ENCODE data around the gene MYO15A.

Gene MYO15A, protein sequence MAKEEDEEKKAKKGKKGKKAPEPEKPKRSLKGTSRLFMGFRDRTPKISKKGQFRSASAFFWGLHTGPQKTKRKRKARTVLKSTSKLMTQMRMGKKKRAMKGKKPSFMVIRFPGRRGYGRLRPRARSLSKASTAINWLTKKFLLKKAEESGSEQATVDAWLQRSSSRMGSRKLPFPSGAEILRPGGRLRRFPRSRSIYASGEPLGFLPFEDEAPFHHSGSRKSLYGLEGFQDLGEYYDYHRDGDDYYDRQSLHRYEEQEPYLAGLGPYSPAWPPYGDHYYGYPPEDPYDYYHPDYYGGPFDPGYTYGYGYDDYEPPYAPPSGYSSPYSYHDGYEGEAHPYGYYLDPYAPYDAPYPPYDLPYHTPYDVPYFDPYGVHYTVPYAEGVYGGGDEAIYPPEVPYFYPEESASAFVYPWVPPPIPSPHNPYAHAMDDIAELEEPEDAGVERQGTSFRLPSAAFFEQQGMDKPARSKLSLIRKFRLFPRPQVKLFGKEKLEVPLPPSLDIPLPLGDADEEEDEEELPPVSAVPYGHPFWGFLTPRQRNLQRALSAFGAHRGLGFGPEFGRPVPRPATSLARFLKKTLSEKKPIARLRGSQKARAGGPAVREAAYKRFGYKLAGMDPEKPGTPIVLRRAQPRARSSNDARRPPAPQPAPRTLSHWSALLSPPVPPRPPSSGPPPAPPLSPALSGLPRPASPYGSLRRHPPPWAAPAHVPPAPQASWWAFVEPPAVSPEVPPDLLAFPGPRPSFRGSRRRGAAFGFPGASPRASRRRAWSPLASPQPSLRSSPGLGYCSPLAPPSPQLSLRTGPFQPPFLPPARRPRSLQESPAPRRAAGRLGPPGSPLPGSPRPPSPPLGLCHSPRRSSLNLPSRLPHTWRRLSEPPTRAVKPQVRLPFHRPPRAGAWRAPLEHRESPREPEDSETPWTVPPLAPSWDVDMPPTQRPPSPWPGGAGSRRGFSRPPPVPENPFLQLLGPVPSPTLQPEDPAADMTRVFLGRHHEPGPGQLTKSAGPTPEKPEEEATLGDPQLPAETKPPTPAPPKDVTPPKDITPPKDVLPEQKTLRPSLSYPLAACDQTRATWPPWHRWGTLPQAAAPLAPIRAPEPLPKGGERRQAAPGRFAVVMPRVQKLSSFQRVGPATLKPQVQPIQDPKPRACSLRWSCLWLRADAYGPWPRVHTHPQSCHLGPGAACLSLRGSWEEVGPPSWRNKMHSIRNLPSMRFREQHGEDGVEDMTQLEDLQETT (N-terminal part only)

DNA sequence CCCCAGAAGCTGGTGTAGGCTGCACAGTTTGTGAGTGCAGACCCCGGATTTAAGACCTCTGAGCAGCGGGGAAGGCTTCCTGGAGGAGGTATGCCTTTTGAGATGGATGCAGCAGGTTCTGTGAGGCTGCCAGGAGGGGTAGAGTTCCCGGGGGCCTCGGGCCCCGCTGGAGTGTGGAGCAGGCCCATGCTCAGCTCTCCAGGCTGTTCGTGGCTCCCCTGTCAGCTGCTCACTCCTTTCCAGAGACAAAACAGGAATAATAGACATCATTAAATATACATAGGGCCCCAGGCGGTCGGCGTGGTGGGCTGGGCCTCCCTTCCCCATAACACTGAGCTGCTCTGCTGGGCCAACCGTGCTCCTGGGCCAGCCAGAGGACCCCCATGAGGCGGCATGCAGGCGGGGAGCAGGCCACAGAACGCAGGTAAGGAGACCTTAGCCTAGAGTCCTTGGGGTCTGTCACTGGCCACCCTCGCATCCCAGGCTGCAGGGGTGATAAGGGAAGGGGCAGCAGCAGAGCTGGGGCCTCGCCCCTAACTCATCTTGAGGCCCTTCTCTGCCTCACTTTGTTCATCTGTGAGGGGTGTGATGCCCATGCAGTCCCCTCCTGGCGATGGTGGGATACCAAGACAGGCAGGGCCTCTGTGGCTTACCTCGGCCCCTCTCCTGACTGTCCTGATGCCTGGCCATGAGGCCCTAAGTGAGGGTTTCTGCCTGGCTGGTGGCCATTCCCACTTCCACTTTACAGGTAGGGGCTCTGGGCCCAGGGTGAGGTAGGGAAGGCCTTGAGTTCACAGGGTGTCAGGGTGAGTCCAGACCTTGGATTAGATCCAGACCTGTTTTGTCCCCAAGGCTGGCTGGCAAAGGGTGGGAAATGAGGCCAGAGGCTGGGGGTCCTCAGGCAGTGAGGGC lies at the start of gene MYO15A:
Gene MYO15A, plus strand, starts transcription at position 356 of the 912 bp plus-strand sequence. CDS start 10,045 bp downstream, outside the sequence.
- no peak for DNase-seq

DNA sequence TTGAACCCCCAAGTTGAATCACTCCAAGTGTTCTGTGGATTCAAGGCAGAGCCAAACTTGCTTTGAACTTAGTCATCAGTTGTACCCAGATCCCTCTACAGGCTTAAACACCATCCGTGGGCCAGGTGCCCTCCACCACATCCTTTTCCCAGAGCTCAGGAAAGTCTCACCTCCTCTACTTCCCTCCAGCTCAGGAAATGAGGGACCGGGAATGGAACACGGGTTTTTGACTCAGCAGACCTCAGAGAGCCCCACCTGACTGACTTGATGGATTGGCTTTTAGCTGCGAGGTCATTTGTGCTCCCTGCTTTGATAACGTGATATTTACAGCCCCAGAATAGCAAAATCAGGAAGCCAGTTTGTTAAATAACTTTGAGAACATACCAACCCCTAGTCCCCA lies 49.3 kb upstream of the MYO15A start:
- no peak for DNase-seq

DNA sequence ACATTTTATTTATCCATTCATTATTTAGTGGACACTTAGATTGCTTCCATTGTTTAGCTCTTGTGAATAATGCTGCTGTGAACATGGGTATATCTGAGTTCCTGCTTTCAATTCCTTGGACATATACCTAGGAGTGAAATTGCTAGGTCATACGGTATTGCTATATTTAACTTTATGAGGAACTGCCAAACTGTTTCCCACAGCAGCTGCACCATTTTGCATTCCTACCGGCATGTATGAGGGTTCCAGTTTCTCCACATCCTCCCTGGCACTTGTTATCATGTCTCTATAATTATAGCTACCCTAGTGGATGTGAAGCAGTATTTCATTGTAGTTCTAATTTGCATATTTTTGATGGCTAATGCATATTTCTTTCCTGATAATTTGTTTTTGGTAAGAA lies 44.5 kb upstream of the MYO15A start:
- no peak for DNase-seq

DNA sequence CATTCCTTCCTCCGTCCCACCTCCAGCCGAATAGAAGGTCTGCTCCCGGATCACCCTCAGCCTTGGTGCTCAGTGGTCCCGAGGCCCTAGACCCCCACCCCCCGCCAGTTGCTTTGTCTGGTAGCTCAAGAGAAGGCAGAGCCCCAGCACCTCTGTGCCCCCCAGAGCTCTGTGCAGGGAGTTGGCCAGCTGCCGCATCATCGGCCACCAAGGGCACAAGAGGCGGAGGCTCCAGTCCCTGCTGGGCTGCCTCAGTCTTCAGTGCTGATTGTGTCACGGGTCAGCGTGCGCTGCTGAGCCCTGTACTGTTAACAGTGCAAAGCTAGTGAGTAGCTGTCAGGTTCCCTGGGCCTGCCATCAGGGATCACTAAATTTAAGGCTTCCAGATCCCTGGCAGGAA lies 43.0 kb upstream of the MYO15A start:
- DNase-seq, result no peak

DNA sequence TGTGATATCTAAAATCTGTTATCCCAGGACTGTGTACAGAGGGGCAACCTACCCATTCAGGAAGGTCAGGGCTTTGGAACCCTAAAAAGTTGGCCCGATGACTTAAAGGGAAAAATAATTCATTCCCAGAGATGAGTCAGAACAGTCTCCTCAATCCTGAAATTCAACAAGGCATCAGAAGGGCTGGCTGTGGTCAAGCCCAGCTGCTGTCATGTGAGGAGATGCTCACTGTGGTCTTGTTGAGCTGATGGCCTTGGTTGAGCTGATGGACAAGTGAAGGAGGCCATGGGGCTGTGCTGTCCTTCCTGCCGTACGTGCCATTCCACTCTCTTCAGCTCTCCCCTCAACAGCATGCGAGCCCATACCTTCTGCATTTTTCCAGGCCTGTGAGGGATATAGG lies 41.7 kb upstream of the MYO15A start:
- DNase-seq, result no peak

DNA sequence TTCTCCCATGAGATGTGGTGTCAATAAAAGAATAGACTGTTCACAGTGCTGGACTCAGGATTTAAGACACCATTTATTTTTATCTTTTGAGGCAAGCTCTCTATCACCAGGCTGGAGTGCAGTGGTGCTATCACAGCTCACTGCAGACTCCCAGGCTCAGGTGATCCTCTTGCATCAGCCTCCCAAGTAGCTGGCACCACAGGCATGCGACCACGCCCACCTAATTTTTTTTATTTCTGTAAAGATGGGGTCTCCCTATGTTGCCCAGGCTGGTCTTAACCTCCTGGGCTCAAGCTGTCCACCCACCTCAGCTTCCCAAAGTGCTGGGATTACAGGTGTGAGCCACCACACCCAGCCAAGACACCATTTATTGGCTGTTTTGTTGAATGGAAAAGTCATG lies 39.5 kb upstream of the MYO15A start:
- DNase-seq, result no peak

DNA sequence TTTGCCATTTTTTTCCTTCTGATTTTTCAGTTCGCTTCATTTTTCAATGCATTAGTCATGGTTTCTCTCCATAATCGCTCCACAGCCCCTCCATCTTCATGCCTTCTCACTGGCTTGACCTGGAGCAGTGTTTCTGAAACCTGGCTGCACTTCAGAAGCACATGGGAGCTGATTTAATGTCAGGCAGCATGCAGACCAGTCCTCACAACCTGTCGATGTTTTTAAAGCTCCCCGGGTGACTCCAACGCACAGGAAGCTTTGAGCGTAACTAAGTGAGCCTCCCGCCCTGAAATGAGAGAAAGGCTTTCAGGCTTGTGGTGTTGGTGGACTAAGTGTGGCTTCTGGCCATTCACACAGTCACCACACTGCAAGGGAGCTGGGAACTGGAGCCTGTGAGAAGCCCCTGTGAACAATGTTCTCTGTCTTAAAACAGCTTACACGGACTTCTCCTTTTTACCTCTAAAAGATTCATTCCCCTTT lies 37.7 kb upstream of the MYO15A start:
- peak; percentile 50 for DNase-seq

DNA sequence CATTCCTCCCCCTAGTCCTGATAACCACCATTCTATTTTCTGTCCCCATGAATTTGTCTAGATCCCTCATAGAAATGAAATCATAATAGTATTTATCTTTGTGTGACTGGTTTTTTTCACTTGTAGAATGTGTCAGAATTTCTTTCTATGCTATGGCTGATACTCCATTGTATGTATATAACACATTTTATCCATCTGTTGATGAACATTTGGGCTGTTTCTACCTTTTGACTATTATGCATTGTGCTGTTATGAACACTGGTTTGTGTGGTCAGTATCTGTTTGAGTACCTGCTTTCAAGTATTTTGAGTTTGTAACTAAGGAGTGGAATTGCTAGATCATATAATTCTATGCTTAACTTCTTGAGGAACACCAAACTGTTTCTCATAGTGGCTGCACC lies 36.8 kb upstream of the MYO15A start:
- DNase-seq, result no peak

DNA sequence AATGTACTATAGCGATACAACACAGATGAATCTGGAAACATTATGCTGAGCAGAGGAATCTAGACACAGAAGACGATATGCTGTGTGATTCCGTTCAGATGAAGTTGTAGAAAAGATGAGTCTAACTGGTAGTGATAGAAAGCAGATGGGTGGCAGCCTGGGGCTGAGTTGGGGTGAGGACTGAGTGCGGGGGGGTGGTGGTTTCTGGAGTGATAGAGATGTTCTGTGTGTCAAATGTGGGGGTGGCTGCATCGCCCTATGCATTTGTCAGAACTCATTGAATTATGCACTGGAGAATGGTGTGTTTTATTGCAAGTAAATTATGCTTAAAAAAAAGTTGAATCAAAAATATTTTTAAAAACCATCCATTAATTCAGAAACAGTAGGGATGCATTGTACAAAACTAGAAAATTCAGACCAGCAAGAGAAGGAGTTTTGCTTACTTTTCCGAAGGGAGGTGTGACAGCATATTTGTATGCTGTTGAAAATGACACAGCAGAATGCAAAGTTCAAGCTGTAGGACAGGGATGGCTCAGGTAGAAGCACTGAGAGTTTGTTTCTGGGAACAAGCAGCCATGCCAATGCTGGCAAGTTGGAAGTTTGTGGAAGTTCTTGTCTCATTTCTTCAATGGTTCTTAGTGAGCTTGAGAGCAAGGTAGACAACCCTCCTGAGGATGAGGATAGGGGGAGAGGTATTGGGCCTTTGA lies 33.8 kb upstream of the MYO15A start:
- DNase-seq, result peak; percentile 12

DNA sequence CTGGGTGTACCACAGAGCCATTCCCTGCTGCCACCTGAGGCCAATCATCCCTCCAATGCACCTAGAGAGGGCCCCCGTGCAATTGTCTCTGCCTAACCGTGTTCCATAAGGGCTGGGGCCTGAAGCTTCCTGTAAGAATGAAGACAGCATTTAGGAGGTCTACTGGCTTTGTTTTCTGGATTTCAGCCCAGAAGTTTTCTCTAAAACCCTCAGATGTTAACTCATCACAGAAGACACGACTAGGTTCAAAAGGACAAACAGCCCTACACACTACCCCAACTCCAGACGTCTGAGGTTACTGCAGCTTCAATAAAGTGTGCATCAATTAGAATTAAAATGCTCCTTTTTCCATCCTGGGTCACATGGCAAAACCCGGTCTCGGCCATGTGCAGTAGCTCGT lies 31.6 kb upstream of the MYO15A start:
- DNase-seq, result peak; percentile 56

DNA sequence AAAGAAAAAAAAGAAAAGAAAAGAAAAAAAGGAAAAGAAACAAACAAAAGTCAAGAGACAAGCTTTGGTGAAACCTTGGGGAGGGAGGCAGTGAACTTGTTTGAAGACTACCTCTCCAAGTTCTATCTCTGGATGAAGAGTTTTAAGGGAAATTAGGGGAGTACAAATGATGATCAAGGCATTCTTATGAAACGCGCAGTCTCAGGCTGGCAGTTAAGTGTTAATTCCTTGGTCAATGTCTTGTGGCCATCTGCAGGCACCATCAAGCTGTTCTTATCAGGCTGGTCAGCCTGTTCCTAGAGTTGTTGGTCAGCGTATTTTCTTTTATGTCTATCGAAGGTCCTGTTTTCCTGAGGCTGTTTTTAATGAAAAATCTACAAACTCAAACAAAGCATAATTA lies 29.0 kb upstream of the MYO15A start:
- no peak for DNase-seq

DNA sequence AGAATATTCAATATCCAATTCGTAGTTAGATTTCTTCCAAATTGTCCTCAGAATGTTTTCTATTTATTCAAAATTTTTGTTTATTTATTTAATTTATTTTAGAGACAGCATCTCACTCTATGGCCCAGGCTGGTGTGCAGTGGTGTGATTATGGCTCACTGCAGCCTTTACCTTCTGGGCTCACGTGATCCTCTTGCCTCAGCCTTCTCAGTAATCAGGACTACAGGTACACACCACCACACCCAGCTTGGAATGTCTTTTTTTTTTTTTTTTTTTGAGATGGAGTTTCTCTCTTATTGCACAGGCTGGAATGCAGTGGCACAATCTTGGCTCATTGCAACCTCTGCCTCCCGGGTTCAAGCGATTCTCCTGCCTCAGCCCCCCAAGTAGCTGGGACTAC lies 24.3 kb upstream of the MYO15A start:
- DNase-seq, result no peak

DNA sequence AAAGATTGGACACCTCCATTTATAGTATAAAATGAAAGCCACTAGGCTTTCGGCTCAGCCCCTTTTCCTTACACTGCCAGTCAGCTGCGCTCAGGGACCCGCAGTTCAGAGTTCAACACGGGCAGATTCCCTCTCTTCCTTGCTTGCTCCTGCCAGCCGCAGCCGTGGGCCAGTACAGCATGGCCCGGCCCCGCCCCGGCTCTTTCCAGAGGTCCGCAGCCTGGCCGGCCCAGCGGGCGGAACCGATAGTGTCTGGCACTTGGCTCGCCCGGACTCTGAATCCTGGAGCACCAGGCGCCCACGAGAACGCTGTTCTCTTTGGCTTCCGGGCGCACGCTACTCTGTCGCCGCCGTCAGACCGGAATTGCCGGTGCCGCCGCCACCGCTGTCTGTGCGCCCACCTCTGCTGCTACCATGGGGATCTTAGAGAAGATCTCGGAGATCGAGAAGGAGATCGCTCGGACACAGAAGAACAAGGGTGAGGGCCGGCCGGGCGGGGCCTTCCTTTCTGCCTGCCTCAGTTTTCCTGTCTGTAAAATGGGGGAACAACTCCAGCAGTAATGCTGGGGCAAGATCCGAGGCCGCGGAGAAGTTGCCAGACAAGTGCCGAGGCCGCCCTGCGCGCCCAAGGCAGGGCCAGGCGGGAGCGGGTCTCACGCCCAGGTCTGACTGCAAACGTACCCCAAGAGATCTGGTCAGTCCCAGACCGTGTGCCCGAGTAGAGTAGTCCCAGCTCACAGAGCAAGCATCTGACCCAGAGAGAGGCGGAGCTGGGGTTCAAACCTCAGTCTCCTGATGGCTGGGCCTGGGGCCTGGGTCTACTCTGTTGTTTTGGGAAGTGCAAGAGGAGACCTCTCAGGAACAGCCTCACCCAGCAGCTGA lies 20.7 kb upstream of the MYO15A start, which contains the start of gene DRG2:
Gene DRG2, plus strand, starts transcription at position 339 of the 882 bp plus-strand sequence. Its CDS starts 76 bp downstream, at position 415.
- DNase-seq, result peak; percentile 87

DNA sequence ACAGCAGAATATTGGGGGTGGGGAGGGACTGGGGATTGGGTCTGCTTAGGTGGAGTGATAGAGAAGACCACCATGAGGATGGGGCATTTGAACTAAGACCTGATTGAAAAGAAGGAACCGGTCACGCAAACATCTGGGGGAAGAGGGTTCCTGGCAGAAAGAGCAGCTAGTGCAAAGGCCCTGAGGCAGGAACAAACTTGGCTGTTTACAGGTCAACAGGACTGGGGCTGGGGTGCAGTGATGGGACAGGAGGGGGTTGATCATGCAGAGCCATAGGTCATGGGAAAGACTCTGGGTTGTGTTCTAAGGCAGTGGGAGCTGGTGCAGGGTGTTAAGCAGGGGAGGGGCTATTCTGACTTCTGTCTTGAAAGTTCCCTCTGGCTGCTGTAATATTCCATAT lies 18.9 kb upstream of the MYO15A start:
- DNase-seq, result no peak

DNA sequence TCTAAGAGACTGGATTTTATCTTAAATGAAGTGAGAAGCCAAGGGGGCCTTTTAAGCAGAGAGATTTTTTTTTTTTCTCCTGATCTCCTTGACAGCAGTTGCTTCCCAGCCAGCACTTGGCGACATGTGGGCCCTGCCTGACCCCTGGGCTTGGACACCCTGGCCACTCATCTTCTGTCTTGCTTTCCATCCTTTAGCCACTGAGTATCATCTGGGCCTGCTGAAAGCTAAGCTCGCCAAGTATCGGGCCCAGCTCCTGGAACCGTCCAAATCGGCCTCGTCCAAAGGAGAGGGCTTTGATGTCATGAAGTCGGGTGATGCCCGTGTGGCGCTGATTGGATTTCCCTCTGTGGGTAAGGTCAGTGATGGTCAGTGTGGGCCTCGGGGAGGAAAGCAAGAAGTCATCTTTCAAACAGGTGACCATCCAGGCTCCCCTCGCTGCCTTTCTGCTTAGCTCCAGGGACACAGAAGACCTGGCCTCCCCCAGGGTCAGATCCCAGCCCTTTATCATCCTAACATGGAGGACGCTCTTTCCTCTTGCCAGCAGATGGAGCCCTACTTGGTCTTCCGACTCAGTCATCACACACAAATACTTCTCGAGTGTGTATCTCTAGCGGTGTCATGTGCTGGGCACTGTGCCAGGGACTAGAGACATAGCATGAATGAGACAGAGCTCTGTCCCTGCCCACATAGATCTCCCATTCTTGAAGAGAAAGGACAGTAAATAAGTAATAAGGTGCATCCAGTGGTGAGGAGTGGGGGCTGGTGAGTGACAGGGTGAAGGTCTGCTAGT lies 14.7 kb upstream of the MYO15A start:
- peak; percentile 63 for DNase-seq

DNA sequence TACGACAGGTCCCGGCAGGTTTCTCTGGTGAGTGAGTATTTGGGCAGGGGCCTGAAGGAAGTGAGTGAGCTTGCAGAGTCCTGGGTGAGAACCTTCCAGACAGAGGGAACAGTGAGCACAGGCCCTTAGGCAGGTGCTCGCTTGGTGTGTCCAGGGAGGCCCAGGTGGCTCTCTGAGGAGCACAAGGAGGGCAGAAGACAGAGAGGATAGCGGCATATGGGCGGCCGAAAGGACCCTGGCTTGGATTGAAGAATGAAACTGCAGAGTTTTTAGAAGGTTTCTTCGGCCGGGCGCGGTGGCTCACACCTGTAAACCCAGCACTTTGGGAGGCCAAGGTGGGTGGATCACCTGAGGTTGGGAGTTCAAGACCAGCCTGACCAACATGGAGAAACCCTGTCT lies 14.1 kb upstream of the MYO15A start:
- no peak for DNase-seq

DNA sequence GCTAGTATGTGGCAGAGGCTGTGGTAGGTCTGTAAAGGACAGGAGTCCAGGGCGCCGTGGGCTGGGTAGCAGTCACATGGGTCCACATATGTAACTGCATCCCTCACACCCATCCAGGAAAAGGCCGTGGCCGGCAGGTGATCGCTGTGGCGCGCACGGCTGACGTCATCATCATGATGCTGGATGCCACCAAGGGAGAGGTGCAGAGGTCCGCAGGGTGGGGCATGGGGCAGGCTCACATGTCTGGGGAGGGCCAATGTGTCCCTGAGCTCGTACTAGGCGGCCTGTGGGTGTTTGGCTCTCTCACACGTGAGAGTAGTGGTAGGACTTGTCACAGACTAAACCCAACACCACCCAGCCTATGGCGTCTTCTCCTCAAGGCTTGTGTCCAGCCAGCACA lies 9.0 kb upstream of the MYO15A start:
- DNase-seq, result no peak

DNA sequence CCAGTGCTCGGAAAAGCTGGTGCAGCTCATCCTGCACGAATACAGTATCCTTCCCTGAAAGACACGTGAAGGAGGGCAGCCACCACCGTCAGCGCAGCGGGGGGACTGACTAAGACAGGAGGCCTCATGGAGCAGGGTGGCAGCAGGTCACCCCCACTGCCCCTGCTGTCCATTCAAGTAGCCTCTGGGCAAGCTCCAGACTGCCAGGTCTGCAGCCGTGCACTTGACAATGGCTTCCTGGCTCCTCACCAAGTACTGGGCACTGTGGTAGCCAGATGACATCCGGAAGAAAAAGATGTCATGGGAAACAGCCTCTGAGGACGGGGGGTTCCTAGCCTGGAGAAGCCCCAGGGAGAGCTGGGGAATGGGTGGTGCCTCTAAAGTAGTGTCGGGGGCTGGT lies 7.9 kb upstream of the MYO15A start:
- no peak for DNase-seq

DNA sequence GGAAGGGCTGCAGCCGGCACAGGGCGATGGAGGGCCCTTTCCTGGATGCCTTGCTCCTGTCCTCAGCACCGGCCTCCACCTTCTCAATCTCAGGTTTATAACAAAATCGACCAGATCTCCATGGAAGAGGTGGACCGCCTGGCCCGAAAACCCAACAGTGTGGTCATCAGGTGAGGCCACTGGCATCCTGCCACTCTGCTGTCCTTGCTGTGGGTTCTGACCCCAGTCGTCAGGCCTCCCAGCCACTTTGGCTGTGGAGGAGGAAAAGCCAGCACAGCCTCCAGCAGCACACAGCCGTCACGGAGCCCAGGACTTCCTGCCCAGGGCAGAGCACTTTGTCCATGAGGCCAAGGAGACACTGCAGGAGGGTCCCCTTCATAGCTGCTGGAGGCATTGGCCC lies 6.7 kb upstream of the MYO15A start:
- DNase-seq, result no peak
